GM21367 (cell line): ENCODE data around the gene VAT1L.
A peak's percentile ranks its signal among the peaks of the same experiment; 100 is the strongest.
"Not testable (repeated sequence)": the region's sequence is repeated elsewhere in the genome, so short reads cannot be mapped to it uniquely, and the experiment has no call there.

Experiments used
- ATAC-seq: cut with Tn5 transposase; IDR thresholded peaks from one replicate; pipeline ENCODE4 v1.9.1; 2021; ENCODE audit not compliant: unreplicated experiment

Gene VAT1L

DNA sequence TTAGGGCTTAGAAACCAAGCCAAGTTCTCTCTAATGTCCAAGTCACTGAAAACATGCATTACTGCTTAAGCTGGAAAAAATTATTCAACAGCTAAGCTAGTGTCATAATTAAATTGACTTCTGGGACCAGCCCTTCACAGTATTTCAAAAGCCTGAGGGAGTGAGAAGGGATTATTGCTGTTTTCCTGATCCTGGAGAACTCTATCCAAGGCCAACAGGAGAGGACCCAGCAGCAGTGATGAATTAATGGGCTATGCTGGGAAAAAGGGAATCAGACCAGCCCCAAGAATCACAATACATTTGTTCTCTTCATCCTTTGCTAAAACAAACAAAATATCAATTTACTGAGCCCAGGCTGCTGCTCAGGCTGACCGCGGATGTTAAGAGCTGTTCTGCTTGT is 199.4 kb downstream of the VAT1L start:
- no peak for ATAC-seq

DNA sequence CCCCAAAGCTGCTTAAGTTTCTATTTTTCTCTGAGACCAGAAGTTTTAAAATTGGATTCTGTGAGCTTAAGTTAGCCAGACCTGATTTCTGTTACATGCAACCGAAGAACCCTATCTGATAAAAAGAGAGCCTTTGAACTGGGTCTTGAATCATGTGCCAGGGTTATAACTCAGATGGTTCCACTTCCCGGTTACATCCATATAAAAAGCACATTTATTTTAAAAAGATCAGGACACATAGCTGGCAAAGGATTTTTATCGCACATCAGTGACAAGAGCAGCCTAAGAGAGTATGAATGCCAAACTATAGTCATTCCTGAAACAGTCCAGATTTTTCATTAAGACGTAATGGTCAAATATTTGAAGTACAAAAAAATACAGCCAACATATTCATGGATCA is 201.5 kb downstream of the VAT1L start:
- no peak for ATAC-seq

DNA sequence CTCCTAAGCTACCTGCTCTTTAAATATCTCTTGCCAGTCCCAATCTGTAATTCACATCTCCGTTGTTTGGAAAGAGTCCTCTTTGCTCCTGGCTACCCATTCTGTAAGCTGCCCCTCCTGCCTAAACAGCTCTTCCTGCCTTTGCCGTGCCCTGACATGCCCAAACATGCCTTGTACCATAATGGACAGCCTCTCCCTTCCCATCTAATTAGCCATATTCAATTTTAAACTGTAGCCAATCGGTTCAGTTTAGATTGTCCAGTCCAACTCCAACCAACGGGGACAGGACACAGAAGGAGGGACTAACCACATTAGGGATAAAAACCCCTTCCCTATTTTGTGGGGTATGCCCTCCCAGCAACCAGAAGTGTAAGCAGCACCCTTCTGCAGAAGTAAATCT is 203.3 kb downstream of the VAT1L start:
- ATAC-seq, result no peak

DNA sequence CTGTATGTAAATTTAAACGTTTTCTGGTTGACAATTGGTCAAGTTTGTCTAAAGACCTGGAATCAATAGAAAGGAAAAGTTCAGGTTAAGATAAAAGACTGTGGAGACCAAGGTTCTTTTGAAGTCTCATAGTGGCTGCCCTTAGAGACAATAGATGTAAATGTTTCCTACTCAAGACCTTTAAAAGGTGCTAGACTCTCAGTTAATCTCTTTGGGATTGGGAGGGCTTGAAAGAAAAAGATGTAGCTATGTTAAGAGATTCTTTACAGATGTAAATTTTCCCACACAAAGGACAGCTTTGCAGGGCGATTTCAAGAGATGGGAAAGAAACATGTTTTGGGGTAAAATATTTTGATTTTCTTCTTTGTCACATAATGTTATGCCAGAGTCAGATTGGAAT is 204.0 kb downstream of the VAT1L start:
- ATAC-seq, result not testable (repeated sequence)

DNA sequence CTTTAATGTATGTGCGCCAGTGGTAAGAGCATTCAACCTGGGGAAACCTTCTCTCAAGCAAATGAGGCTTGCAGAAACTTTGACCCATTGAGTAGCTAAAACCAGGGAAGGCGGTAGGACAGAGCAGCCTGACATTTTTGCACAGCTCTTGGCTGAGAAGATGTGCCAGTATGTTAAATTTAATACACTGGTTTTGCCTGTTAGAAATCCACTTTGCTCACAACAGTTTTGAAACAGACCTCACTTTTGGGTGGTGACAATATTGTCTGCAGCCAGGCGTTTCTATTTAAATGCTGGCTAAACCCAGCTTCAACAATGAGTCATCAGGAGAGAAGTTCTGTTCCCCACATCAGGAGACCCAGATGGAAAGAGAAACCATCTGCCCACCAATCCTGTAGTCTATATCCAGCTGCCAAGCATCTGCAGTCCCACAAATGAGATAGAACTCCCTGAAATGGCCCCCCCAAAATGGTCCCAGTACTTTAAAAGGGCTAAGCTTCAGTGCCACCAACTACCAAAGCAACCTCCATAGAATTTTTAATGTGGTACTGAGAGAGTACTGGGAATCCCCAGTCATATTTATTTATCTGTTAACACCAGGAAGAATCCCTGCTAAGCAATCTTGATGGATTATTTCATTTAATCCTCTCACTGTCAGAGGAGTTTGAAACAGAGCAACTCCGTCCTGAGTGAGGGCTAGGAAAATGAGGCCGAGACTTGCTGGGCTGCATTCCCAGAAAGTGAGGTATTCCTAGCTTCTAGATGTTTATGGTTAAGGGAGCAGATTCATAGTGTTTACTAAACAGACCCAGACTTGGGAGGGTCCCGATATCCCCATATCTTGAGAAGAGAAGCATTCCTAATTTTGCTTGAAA is 205.0 kb downstream of the VAT1L start:
- ATAC-seq, result no peak

DNA sequence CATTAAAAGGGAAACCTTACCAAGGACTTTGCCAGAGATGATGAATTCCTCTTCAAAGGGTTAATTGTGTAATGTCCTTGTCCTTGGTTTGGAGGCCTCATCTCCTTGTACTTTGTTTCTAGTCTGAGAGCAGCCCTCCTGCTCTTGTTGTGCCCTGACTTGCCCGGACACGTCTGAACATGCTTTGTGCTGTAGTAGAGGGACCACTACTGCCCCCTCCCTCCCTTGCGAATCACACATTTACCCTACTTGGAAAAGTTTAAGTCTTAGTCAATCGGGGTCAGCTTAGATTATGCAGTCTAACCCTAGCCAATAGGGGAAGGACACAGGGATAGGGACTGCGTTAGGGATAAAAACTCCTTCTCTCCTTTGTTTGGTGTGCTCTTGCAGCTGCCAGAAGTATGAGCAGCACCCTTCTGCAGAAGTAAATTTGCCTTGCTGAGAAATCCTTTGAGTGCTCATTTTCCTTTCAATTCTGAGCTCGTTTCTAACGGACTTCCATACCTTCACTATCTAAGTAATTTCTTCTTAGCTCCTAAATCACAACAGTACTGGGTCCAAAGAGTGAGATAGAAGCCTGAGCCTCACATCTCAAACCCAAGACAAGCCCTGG is 207.6 kb downstream of the VAT1L start:
- no peak for ATAC-seq

DNA sequence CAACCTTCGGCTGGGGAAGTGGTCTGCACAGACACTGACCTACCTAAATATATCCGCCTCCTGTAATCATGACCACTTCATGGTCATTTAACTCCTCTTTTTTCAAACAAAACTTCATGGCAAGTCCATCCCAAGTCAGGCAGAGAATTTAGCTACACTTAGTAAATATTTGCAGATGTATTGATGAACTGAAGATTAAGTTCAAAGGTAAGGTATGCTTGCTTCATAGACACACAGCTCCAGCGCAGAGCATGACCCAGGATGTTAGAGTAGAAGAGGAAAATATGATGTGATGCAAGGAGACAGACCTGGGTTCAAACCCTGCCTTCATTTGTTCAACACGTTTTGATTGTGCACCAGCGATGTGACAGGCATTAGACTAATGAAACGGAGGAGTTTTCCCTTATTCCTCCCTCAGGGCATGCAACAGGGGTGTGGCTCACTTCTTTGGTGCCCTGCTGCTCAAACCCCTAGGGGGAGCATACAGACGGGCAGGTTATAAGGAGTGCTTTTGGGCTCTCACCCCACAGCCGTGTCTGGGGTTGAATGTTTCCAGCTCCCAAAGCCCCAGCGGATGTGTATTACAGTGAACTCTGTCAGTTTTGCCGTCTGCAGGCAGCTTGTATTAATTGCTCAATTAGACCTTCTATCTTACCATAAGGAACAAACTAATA is 210.1 kb downstream of the VAT1L start:
- ATAC-seq, result no peak

DNA sequence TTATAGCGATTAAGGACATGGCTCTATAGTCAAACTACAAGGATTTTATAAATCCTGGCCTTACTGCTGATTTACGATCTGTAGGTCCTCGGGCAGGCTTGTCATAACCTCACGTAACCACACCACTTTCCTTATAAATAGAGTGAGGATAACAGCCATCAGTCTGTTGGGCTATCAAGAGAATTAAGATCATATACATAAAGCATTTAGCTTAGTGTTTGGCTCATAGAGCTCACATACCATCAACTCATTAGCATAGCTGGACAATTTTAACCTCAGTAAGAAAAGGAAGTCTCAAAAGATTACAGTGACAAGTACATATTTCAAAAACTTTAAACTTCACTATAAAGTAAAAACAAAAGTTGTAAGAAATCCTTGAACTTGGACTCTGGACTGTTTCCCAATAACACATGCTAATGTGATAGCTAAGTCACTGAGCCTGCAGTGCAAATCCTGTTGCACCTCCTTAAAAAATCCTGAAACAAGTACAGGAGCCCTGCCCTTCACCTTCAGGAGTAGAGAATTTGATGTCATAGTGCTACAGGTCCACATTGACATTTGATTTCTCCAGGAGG is 213.2 kb downstream of the VAT1L start:
- ATAC-seq, result no peak

DNA sequence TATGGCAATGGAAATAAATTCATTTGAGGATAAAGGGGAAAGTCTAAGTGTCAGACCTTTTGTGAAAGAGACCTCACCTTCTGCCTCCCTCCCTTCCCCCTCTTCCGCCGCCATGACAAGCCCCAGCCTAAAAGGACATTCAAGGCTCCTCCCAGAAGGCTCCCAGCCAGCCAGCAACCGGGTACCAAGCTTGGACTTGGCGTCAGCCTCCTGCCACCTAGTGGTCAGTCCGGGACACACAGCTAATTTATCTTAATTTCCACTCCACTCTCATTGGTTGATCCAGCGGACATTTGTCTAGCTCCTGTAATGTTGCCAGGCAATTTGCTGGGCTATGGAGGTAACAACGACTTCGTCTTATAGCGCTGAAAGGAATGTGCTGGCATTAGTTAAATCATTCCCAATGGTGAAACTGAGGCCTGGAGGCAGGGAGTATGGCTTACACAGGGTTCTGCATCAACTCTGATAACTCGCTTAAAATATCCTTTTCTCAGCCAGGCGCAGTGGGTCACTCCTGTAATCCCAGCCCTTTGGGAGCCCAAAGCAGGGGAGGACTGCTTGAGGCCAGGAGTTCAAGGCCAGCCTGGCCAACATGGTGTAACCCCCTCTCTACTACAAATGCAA is 214.7 kb downstream of the VAT1L start:
- ATAC-seq, result peak; percentile 100

DNA sequence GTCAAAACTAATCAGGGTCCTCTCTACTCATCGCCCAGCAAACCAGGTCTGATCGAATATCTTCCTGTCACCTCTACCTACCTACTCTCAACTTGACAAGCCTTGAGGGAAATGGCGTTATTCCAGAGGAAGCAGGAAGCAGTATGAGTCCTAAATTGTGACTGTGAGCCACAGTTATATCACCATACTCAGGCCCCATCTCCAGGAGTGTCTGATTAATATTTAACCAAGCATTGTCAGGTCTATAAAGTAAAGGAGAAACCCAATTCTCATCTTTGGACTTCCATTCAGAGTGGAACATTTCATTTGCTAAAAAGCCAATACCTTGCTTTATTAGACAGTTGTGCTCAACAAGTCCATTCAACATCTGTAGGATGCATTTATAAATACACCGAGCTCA is 216.2 kb downstream of the VAT1L start:
- ATAC-seq, result no peak

DNA sequence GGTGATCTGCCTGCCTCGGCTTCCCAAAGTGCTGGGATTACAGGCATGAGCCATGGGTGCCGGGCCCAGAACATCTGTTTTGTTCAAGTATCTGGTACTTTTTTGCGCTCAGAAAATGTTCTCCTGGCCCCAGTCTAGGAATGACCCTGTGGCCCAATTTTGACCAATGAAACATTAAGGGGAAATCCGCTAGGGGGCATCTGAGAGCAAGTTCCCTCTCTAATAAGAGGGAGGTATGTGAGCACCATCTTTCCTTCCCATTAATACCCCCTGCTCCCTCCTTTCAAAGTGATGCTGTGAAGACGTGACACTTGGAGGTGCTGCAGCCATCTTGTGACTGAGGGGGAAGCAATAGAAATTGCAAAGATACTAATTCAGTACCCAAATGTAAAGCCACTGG is 217.5 kb downstream of the VAT1L start:
- no peak for ATAC-seq

DNA sequence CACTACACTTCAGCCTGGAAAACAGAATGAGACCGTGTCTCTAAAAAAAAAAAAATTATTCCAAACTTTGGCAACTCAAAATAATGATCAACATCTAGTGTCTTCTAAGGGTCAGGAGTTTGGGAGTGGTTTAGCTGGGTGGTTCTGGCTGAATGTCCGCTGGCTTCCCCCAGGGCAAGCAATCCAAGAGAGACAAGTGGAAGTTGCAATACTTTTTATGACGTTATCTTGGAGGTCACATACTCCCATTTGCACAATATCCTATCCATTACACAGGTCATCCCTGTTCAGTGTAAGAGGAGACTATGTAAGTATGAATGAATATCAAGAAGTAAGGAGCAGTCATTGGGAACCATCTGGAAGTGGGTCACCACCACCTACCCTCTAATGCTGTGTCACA is 218.8 kb downstream of the VAT1L start:
- no peak for ATAC-seq

DNA sequence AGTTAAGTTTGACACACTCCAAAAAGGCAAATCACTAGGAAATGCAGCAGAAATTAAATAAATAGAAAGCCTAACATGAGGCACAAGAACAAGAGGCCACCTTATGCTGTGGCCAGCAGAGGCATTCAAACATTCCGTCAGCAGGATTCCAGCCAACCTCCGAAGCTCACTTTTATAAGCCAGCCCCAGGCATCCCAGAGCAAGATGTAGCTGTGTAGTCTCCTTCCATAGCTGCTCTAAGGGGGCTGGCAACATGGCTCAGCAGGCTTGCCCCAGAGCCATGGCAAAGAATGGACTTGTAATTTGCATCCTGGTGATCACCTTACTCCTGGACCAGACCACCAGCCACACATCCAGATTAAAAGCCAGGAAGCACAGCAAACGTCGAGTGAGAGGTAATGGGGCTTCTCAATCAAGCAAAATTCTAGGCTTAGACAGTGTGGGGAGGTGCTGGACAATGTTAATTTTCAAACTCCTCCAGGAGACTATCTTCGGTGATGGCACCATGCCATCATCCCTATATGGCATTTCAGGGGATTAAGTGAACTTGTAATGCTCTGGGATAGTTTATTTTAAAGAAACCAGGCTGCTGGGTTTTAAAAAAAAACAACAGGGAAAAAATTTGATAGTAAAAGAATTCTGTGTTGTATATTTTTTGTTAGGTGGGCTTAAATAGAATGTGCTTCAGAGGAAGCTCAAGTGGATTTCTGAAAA is 234.1 kb downstream of the VAT1L start, which contains the start of gene CLEC3A:
TSS of gene CLEC3A (plus strand) at position 202 of the 714 bp plus-strand sequence. CDS start at position 281, 79 bp downstream.
- no peak for ATAC-seq

DNA sequence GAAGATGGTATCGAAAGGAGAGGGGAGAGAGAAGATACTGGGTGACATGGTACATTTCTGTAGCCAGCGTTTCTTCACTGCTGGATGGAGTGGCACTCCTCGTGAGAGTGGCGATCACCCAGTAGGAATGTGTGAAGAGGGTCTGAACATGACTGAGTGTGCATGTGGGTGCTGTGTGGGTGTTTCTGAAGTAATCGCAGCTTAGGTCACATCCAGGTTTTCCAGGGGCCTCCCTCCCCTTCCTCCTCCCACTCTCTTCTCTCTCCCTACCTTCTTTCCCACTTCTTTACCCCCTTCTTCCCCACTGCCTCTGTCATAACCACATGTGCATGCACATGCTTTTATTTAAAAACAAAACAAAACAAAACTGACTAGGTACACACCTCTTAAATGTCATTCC is 235.8 kb downstream of the VAT1L start:
- no peak for ATAC-seq

DNA sequence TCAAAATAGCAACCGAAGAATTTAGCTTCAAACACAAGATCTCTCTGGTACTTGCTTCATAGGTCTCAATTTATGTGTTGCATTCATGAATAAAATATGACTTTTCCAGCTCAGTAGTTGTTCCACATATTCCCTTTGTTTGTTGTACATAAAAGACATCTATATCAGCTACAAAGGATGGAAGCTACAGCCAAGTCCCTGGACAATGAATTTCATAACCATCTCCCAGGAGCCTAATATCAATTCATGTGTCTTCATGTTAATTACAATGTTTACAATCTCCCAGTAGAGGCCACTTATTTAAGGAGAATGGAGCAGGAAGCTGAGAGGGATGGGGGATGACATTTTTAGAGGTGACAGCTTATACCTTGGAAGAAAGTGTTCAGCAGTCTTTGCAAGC is 237.3 kb downstream of the VAT1L start:
- ATAC-seq, result no peak

DNA sequence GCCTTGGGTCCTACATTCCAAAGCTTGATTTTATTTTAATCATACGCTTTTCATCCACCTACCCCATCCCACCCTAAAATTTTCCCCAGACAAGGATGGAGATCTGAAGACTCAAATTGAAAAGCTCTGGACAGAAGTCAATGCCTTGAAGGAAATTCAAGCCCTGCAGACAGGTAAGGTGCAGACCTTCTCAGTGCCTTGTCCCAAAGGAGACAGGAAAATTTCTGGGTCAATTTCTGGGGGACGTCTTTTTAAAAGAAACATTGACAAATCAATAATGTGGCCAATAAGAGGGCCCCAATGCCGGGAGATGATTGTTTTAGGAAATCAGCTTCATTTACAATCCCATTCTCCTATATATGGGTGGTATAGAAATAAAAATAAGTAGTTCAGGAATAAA is 239.7 kb downstream of the VAT1L start:
- ATAC-seq, result no peak
